Neuronal stem cell (in vitro differentiated cells): Measurements from ENCODE around the gene IMMP2L.

Experiments used
- DNase-seq: peaks from one replicate; pipeline ENCODE4 v3.0.0-alpha.2; 2013; ENCODE audit warnings: low spot score
- H2AFZ ChIP-seq: one replicate; pipeline ENCODE4 v1.6.1; 2013; ENCODE audit warnings: mild to moderate bottlenecking, low read length, inconsistent platforms
- H2AK5ac ChIP-seq: 2 replicates; pipeline ENCODE4 v1.6.1; 2013; ENCODE audit warnings: low read depth, mild to moderate bottlenecking, inconsistent platforms, low read length, moderate library complexity, mixed read lengths
- H2BK120ac ChIP-seq: 2 replicates; pipeline ENCODE4 v1.6.1; 2013; ENCODE audit warnings: low read depth, mild to moderate bottlenecking, inconsistent platforms, low read length, moderate library complexity, mixed read lengths
- H2BK12ac ChIP-seq: one replicate; pipeline ENCODE4 v1.6.1; 2013; ENCODE audit warnings: low read length, inconsistent platforms
- H2BK15ac ChIP-seq: 2 replicates; pipeline ENCODE4 v1.6.1; 2013; ENCODE audit warnings: mild to moderate bottlenecking, low read length, inconsistent platforms, mixed read lengths
- H2BK5ac ChIP-seq: one replicate; pipeline ENCODE4 v1.6.1; 2013; ENCODE audit warnings: inconsistent platforms, mild to moderate bottlenecking, low read length, moderate library complexity
- H3K14ac ChIP-seq: one replicate; pipeline ENCODE4 v1.6.1; 2013; ENCODE audit warnings: low read length, inconsistent platforms
- H3K18ac ChIP-seq: 2 replicates; pipeline ENCODE4 v1.6.1; 2013; ENCODE audit warnings: low read length, inconsistent platforms
- H3K23ac ChIP-seq: 2 replicates; pipeline ENCODE4 v1.6.1; 2013; ENCODE audit warnings: low read depth, mild to moderate bottlenecking, mixed read lengths, low read length, inconsistent platforms; ENCODE audit not compliant: poor library complexity
- H3K27ac ChIP-seq: replicated peaks from 3 replicates; pipeline ENCODE4 v1.5.1; 2013; ENCODE audit warnings: low read length, inconsistent platforms
- H3K27me3 ChIP-seq, 3 experiments: 2 replicates each; pipeline ENCODE4 v1.6.1; 2013; ENCODE audit warnings: low read length in 3 of 3, mild to moderate bottlenecking in 2 of 3, inconsistent platforms in 1 of 3, low read depth in 1 of 3, mixed read lengths in 1 of 3, moderate library complexity in 1 of 3; ENCODE audit not compliant: control insufficient read depth in 3 of 3, insufficient read depth in 3 of 3
- H3K36me3 ChIP-seq, 2 donors: replicated peaks in 1 of 2; 2 replicates each; pipeline ENCODE4 v1.6.1; 2013; ENCODE audit warnings: low read length in 2 of 2; ENCODE audit not compliant: control insufficient read depth in 2 of 2, insufficient read depth in 2 of 2
- H3K4ac ChIP-seq: 2 replicates; pipeline ENCODE4 v1.6.1; 2013; ENCODE audit warnings: inconsistent platforms, mild to moderate bottlenecking, low read length, moderate library complexity
- H3K4me1 ChIP-seq, 2 donors: 1 replicate in 1 of 2; 2 replicates in 1 of 2; pipeline ENCODE4 v1.6.1; 2013; ENCODE audit warnings: low read length in 2 of 2, low read depth in 1 of 2; ENCODE audit not compliant: control insufficient read depth in 2 of 2, insufficient read depth in 1 of 2
- H3K4me2 ChIP-seq: one replicate; pipeline ENCODE4 v1.6.1; 2013; ENCODE audit warnings: mild to moderate bottlenecking, low read length, inconsistent platforms; ENCODE audit not compliant: insufficient read depth, poor library complexity, severe bottlenecking
- H3K4me3 ChIP-seq, 2 donors: 2 replicates each; pipeline ENCODE4 v1.5.1; 2013; ENCODE audit warnings: low read length in 2 of 2, mild to moderate bottlenecking in 2 of 2, inconsistent platforms in 1 of 2, moderate library complexity in 1 of 2
- H3K79me1 ChIP-seq: one replicate; pipeline ENCODE4 v1.6.1; 2013; ENCODE audit warnings: low read depth, mild to moderate bottlenecking, inconsistent platforms, low read length, moderate library complexity
- H3K9ac ChIP-seq: one replicate; pipeline ENCODE4 v1.6.1; 2013; ENCODE audit warnings: mild to moderate bottlenecking, low read depth, low read length, inconsistent platforms; ENCODE audit not compliant: poor library complexity
- H3K9me3 ChIP-seq, 2 donors: replicated peaks in 1 of 2; 2 replicates each; pipeline versions ENCODE3 to v1.6.1; 2013; ENCODE audit warnings: low read length in 2 of 2, mild to moderate bottlenecking in 2 of 2, inconsistent platforms in 1 of 2, low read depth in 1 of 2, mixed read lengths in 1 of 2, moderate library complexity in 1 of 2; ENCODE audit not compliant: control insufficient read depth in 2 of 2, insufficient read depth in 1 of 2
- H4K8ac ChIP-seq: one replicate; pipeline ENCODE4 v1.6.1; 2013; ENCODE audit warnings: low read depth, mild to moderate bottlenecking, inconsistent platforms, low read length, moderate library complexity
- H4K91ac ChIP-seq: one replicate; pipeline ENCODE4 v1.6.1; 2013; ENCODE audit warnings: low read length, low read depth, mild to moderate bottlenecking, inconsistent platforms; ENCODE audit not compliant: poor library complexity
- WGBS, 2 donors: extraction: QIAGEN DNeasy Blood & Tissue Kit; methylation state at CpG; one replicate each; pipeline ENCODE4 v1.1.7; 2013; ENCODE audit warnings: missing lambda C conversion rate in 2 of 2, mixed read lengths in 1 of 2; ENCODE audit not compliant: insufficient read length in 2 of 2, insufficient replicate concordance in 1 of 2; ENCODE audit errors: extremely low coverage in 2 of 2; 5-methylcytosine and 5-hydroxymethylcytosine counted together

Gene IMMP2L

DNA sequence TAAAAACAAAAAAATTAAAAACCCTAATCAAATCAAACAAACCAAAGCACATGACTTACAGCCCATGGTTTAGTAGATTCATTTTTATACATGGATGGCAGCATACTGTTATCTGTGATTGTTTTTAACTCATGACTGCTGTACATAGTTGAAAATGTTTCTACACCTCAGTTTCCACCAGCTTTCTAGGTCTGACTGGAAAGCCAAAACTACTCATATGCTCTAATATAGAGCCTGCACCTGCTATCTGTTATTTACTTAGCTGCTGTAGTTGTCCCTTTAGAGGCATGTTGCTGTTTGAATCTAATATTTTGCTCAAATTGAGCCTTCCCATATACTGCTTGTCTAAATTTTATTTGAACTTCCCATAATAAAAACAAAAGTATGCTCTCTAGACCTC lies 761.3 kb downstream of the IMMP2L start:
- no peak for DNase-seq
- Histone ChIP-seq H3K36me3 (no peaks in the 10 kb centered on the region), H2BK15ac (no peak overlapping the region), H3K4me1 (peaks cover 0 to 2% of the 10 kb centered on the region in 2 donors), H3K4ac (no peak overlapping the region), H2AK5ac (no peak overlapping the region), H2BK5ac (no peak overlapping the region), H3K18ac (no peak overlapping the region), H3K27ac (no peak overlapping the region), H3K79me1 (no peaks in the 10 kb centered on the region), H4K8ac (no peak overlapping the region), H3K9me3 (no peaks in the 10 kb centered on the region), H4K91ac (no peak overlapping the region), H2BK120ac (no peak overlapping the region), H3K14ac (no peak overlapping the region), H3K9ac (no peak overlapping the region), H3K23ac (no peak overlapping the region), H3K27me3 (no peaks in the 10 kb centered on the region), H2BK12ac (no peak overlapping the region), H3K4me3 (no peak overlapping the region), H3K4me2 (no peak overlapping the region), H2AFZ (no peak overlapping the region)

- Histone ChIP-seq H3K36me3 (no peaks in the 10 kb centered on the region), H2AFZ (no peak overlapping the region), H3K18ac (no peak overlapping the region), H4K91ac (no peak overlapping the region), H3K4me1 (no peaks in the 10 kb centered on the region), H3K4me2 (no peak overlapping the region), H3K14ac (no peak overlapping the region), H3K27ac (no peak overlapping the region), H2BK120ac (no peak overlapping the region), H3K4ac (no peak overlapping the region), H3K9ac (no peak overlapping the region), H3K9me3 (no peaks in the 10 kb centered on the region), H2BK5ac (no peak overlapping the region), H2AK5ac (no peak overlapping the region), H3K4me3 (no peak overlapping the region), H2BK15ac (no peak overlapping the region), H3K23ac (no peak overlapping the region), H3K79me1 (no peaks in the 10 kb centered on the region), H2BK12ac (no peak overlapping the region), H3K27me3 (no peaks in the 10 kb centered on the region), H4K8ac (no peak overlapping the region)
- DNase-seq, result no peak
- WGBS, 2 donors, result no CpG with 5 or more reads among the region's 2 CpGs
Measured at GRCh38 chr7:110797656-110798055, 764.6 kb downstream of the IMMP2L start.

DNA sequence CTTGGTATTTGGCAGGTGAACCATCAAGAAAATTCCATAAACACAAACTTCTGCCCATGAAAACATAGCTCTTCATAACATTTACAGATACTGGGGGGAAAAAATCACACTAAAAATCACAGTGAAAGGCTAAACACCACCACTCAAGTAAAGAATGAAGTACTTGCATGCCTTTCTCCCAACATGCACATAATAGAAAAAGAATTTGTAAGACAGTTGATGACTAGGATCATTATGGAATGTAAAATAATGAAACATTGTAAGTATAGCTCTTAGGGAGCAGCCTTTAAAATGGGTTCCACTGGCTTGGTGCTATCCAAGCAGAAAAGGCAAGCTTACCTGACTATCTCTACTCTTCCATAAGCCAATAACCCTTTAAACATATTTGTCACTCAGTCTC lies 771.3 kb downstream of the IMMP2L start:
- Histone ChIP-seq H3K4me1 (no peaks in the 10 kb centered on the region), H3K14ac (no peak overlapping the region), H3K4ac (no peak overlapping the region), H3K79me1 (no peaks in the 10 kb centered on the region), H3K9ac (no peak overlapping the region), H2AK5ac (no peak overlapping the region), H3K27me3 (no peaks in the 10 kb centered on the region), H3K4me2 (no peak overlapping the region), H2BK15ac (no peak overlapping the region), H3K23ac (no peak overlapping the region), H3K4me3 (no peak overlapping the region), H3K9me3 (no peaks in the 10 kb centered on the region), H3K27ac (no peak overlapping the region), H4K91ac (no peak overlapping the region), H3K18ac (no peak overlapping the region), H4K8ac (no peak overlapping the region), H2BK12ac (no peak overlapping the region), H2BK5ac (no peak overlapping the region), H2BK120ac (no peak overlapping the region), H2AFZ (no peak overlapping the region), H3K36me3 (no peaks in the 10 kb centered on the region)
- DNase-seq, result no peak

- H4K91ac ChIP-seq, result no peak overlapping the region
- H3K36me3 ChIP-seq, result no peaks in the 10 kb centered on the region
- H3K9me3 ChIP-seq, result no peaks in the 10 kb centered on the region
- no peak overlapping the region for H3K23ac ChIP-seq
- H2AK5ac ChIP-seq, result no peak overlapping the region
- no peak overlapping the region for H3K4me3 ChIP-seq
- H4K8ac ChIP-seq, result no peak overlapping the region
- no peaks in the 10 kb centered on the region for H3K79me1 ChIP-seq
- no peaks in the 10 kb centered on the region for H3K4me1 ChIP-seq
- no peak overlapping the region for H2AFZ ChIP-seq
- no peak for DNase-seq
- H3K4ac ChIP-seq, result no peak overlapping the region
- H3K27ac ChIP-seq, result no peak overlapping the region
- H2BK15ac ChIP-seq, result no peak overlapping the region
- no peak overlapping the region for H2BK12ac ChIP-seq
- no peak overlapping the region for H3K14ac ChIP-seq
- H3K18ac ChIP-seq, result no peak overlapping the region
- no peaks in the 10 kb centered on the region for H3K27me3 ChIP-seq
- H2BK120ac ChIP-seq, result no peak overlapping the region
- no peak overlapping the region for H3K9ac ChIP-seq
- H3K4me2 ChIP-seq, result no peak overlapping the region
- no peak overlapping the region for H2BK5ac ChIP-seq
- WGBS, 2 donors, result no CpG with 5 or more reads among the region's 3 CpGs
Measured at GRCh38 chr7:110786328-110786965, 775.8 kb downstream of the IMMP2L start.
